ENCODE measurements around the gene KANK4.

The KANK4 gene

GRCh38 chr1:62276791-62277190 is 42.4 kb downstream of the KANK4 start:
- TF ChIP-seq CTCF (IDR thresholded peaks at IDR 0.05) = no peak

- no peak for TF ChIP-seq CTCF (IDR thresholded peaks at IDR 0.05)
Observed at GRCh38 chr1:62274496-62275485, 44.4 kb downstream of the KANK4 start.

- no peak for TF ChIP-seq CTCF (IDR thresholded peaks at IDR 0.05)
Observed at GRCh38 chr1:62273953-62274352, 45.3 kb downstream of the KANK4 start.

- TF ChIP-seq CTCF (IDR thresholded peaks at IDR 0.05) = no peak
Observed at GRCh38 chr1:62271948-62272728, 47.1 kb downstream of the KANK4 start.

GRCh38 chr1:62271134-62271533 is 48.1 kb downstream of the KANK4 start:
- no peak for TF ChIP-seq CTCF (IDR thresholded peaks at IDR 0.05)

GRCh38 chr1:62269851-62270495 is 49.3 kb downstream of the KANK4 start:
- TF ChIP-seq CTCF (IDR thresholded peaks at IDR 0.05) = no peak

GRCh38 chr1:62269439-62269838 is 49.8 kb downstream of the KANK4 start:
- TF ChIP-seq CTCF (IDR thresholded peaks at IDR 0.05) = no peak

Data from LNCAP (cell line).